ENCODE data around the gene KIF11. TPM values are rescaled to one million over a fixed set of nuclear protein-coding genes. Genes with fewer than 3 reads are reported as not detected.
A peak's percentile ranks its signal among the peaks of the same experiment; 100 is the strongest.

The KIF11 gene
- total RNA-seq, 1 experiment from 2014 or later = 33.8 TPM

DNA sequence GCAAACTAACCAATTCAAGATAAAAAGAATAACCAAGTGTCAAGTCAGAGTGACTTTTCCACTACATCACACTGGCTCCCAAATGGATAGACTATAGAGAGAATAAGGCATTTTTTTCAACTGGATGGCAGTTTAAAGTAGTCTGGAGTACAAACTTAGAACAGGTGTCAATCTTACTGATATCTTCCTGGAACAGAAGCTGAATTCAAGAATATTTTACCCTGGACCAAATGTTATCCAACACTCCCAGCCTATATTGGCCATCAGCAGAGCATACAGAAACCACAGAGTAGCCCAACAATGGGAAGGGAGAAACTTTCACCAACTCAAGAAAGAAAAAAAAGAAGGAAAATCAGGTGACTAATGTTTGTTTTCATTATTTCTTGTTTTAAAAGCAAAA is 30.5 kb upstream of the KIF11 start:
- peaks cover 0 to 14% of the 10 kb centered on the region in 2 experiments; a peak in 2 of 4 replicates for H3K36me3 ChIP-seq (ENCODE audit: control insufficient read depth in 1 of 2, insufficient read depth in 2 of 2, low read length in 2 of 2)
- BruUV-seq (replicated peaks) = no TSS peak
- H3K9me2 ChIP-seq (ENCODE audit: insufficient read depth) = no peaks in the 10 kb centered on the region
- no peaks in the 10 kb centered on the region for H4K20me1 ChIP-seq (ENCODE audit: insufficient read depth)
- no peak overlapping the region for H3K4me3 ChIP-seq (replicated peaks in 1 of 2; ENCODE audit: low read depth in 1 of 2, low read length in 2 of 2)
- no peaks in the 10 kb centered on the region for H3K4me1 ChIP-seq (ENCODE audit: control insufficient read depth in 1 of 2, insufficient read depth in 2 of 2, low read length in 2 of 2)
- peaks cover 71% of the 10 kb centered on the region for H3K79me2 ChIP-seq (ENCODE audit: insufficient read depth, low read length)
- H3K27ac ChIP-seq (ENCODE audit: low read depth, low read length) = no peak overlapping the region
- ChIA-PET RAD21 (ENCODE audit: low non-redundant PET in 1 of 2, low total read pairs in 2 of 2, uncharacterized antibody in 2 of 2, unreplicated experiment in 2 of 2) (no interaction called here), CTCF (interaction anchor here (1.7 kb wide), 1 partner anchor 10 kb away, joined by 3 read pairs; no protein-coding TSS in a partner anchor), POLR2A (interaction anchor here (1.5 kb wide), 1 partner anchor 10 kb away, joined by 5 read pairs; no protein-coding TSS in a partner anchor)
- intact Hi-C loops (cut with micrococcal nuclease) = no loop called here
- ATAC-seq = no peak
- H3K9me3 ChIP-seq (ENCODE audit: control insufficient read depth in 1 of 2, insufficient read depth in 1 of 2, low read depth in 1 of 2, low read length in 2 of 2) = no peaks in the 10 kb centered on the region
- H3K27me3 ChIP-seq (ENCODE audit: insufficient read depth, low read length) = no peaks in the 10 kb centered on the region
- H3K4me2 ChIP-seq (ENCODE audit: low read length) = no peak overlapping the region
- TF ChIP-seq SRF (IDR thresholded peaks at IDR 0.05; ENCODE audit: low read depth) (no peak), POLR2AphosphoS5 (IDR thresholded peaks at IDR 0.05; ENCODE audit: low read depth, low read length) (no peak), CBX3 (IDR thresholded peaks at IDR 0.05; ENCODE audit: low read depth) (no peak), ZNF274 (IDR thresholded peaks at IDR 0.05; ENCODE audit: low read depth, low read length) (no peak), JUND (IDR thresholded peaks at IDR 0.05) (no peak), EZH2 (IDR thresholded peaks at IDR 0.05) (no peak)
- TF ChIP-seq, protein P1, sequence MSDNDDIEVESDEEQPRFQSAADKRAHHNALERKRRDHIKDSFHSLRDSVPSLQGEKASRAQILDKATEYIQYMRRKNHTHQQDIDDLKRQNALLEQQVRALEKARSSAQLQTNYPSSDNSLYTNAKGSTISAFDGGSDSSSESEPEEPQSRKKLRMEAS (IDR thresholded peaks at IDR 0.05) = no peak
- H2AFZ ChIP-seq (ENCODE audit: low read depth, low read length, poor library complexity, severe bottlenecking) = no peak overlapping the region
- DNase-seq (ENCODE audit: low read depth, low spot score) = no peak
- no peak overlapping the region for H3K9ac ChIP-seq (ENCODE audit: low read length)

DNA sequence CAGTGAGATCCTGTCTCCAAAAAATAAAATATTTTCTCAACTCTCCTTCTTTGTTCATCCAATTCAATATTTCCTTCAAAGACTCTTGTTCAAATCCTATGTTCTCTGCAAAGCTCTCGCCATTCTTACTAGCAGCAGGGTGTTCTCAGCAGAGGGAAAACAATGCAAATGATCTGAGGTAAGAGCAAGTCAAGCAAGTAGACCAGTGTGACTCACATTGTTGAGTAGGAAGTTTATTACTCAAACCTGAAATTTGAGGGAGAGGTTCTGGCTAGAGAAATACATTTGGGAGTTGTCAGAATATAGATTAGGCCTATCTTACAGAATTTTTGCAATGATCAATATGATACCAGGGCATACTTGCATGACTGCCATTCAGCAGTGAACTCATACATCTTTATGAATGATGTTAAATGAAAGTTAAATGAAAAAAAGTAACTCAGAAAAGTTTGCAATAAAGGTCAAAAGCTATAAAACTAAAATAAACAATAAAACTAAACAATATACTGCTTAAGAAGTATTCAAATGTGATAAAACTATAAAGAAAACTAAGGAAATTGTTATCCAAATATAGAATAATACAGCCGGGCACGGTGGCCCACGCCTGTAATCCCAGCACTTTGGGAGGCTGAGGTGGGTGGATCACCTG is 24.9 kb upstream of the KIF11 start:
- DNase-seq (ENCODE audit: low read depth, low spot score) = no peak

More for the DNA sequence above, 24.9 kb upstream of the KIF11 start:
- no peaks in the 10 kb centered on the region for H3K27me3 ChIP-seq (ENCODE audit: insufficient read depth, low read length)
- peaks cover 4 to 15% of the 10 kb centered on the region in 2 experiments; a peak in 2 of 4 replicates for H3K4me1 ChIP-seq (ENCODE audit: control insufficient read depth in 1 of 2, insufficient read depth in 2 of 2, low read length in 2 of 2)
- peaks cover 0 to 17% of the 10 kb centered on the region in 2 experiments; a peak in 1 of 4 replicates for H3K36me3 ChIP-seq (ENCODE audit: control insufficient read depth in 1 of 2, insufficient read depth in 2 of 2, low read length in 2 of 2)
- no peak overlapping the region for H3K9ac ChIP-seq (ENCODE audit: low read length)
- BruUV-seq (replicated peaks) = no TSS peak
- no peak overlapping the region for H2AFZ ChIP-seq (ENCODE audit: low read depth, low read length, poor library complexity, severe bottlenecking)
- no peaks in the 10 kb centered on the region for H3K9me3 ChIP-seq (ENCODE audit: control insufficient read depth in 1 of 2, insufficient read depth in 1 of 2, low read depth in 1 of 2, low read length in 2 of 2)
- no peak overlapping the region for H3K27ac ChIP-seq (ENCODE audit: low read depth, low read length)
- no peaks in the 10 kb centered on the region for H3K9me2 ChIP-seq (ENCODE audit: insufficient read depth)
- ATAC-seq = no peak
- H3K79me2 ChIP-seq (ENCODE audit: insufficient read depth, low read length) = peaks cover 86% of the 10 kb centered on the region
- intact Hi-C loops (cut with micrococcal nuclease) = no loop called here
- ChIA-PET CTCF (no interaction called here), POLR2A (no interaction called here), RAD21 (ENCODE audit: low non-redundant PET in 1 of 2, low total read pairs in 2 of 2, uncharacterized antibody in 2 of 2, unreplicated experiment in 2 of 2) (no interaction called here)
- TF ChIP-seq FOSL1 (IDR thresholded peaks at IDR 0.05; ENCODE audit: low read depth) (peak; percentile 23; the same call in 1 of the 2 replicates), SRF (IDR thresholded peaks at IDR 0.05; ENCODE audit: low read depth) (no peak), CBX3 (IDR thresholded peaks at IDR 0.05; ENCODE audit: low read depth) (no peak), JUND (IDR thresholded peaks at IDR 0.05) (peak; percentile 24; the same call in 1 of the 2 replicates), POLR2AphosphoS5 (IDR thresholded peaks at IDR 0.05; ENCODE audit: low read depth, low read length) (no peak), RAD21 (IDR thresholded peaks at IDR 0.05; ENCODE audit: low read depth) (no peak), SP1 (IDR thresholded peaks at IDR 0.05; ENCODE audit: low read depth) (peak; percentile 22; the same call in 1 of the 2 replicates), TCF7L2 (IDR thresholded peaks at IDR 0.05; ENCODE audit: borderline replicate concordance, extremely low read depth, insufficient read depth, insufficient read length) (no peak)
- TF ChIP-seq, protein P1 (IDR thresholded peaks at IDR 0.05) = no peak
- TF ChIP-seq, protein P2, sequence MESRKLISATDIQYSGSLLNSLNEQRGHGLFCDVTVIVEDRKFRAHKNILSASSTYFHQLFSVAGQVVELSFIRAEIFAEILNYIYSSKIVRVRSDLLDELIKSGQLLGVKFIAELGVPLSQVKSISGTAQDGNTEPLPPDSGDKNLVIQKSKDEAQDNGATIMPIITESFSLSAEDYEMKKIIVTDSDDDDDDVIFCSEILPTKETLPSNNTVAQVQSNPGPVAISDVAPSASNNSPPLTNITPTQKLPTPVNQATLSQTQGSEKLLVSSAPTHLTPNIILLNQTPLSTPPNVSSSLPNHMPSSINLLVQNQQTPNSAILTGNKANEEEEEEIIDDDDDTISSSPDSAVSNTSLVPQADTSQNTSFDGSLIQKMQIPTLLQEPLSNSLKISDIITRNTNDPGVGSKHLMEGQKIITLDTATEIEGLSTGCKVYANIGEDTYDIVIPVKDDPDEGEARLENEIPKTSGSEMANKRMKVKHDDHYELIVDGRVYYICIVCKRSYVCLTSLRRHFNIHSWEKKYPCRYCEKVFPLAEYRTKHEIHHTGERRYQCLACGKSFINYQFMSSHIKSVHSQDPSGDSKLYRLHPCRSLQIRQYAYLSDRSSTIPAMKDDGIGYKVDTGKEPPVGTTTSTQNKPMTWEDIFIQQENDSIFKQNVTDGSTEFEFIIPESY (IDR thresholded peaks at IDR 0.05; ENCODE audit: extremely low read depth, insufficient replicate concordance, low read length) = no peak
- TF ChIP-seq, protein P3, sequence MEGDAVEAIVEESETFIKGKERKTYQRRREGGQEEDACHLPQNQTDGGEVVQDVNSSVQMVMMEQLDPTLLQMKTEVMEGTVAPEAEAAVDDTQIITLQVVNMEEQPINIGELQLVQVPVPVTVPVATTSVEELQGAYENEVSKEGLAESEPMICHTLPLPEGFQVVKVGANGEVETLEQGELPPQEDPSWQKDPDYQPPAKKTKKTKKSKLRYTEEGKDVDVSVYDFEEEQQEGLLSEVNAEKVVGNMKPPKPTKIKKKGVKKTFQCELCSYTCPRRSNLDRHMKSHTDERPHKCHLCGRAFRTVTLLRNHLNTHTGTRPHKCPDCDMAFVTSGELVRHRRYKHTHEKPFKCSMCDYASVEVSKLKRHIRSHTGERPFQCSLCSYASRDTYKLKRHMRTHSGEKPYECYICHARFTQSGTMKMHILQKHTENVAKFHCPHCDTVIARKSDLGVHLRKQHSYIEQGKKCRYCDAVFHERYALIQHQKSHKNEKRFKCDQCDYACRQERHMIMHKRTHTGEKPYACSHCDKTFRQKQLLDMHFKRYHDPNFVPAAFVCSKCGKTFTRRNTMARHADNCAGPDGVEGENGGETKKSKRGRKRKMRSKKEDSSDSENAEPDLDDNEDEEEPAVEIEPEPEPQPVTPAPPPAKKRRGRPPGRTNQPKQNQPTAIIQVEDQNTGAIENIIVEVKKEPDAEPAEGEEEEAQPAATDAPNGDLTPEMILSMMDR (IDR thresholded peaks at IDR 0.05 in 2 of 3, conservative IDR thresholded peaks at IDR 0.05 in 1 of 3; ENCODE audit: borderline replicate concordance in 1 of 3, insufficient read depth in 1 of 3, low read depth in 2 of 3, low read length in 2 of 3) = no peak
- TF ChIP-seq, protein P4, sequence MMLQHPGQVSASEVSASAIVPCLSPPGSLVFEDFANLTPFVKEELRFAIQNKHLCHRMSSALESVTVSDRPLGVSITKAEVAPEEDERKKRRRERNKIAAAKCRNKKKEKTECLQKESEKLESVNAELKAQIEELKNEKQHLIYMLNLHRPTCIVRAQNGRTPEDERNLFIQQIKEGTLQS (IDR thresholded peaks at IDR 0.05) = no peak
- no peak overlapping the region for H3K4me3 ChIP-seq (replicated peaks in 1 of 2; ENCODE audit: low read depth in 1 of 2, low read length in 2 of 2)
- no peak overlapping the region for H3K4me2 ChIP-seq (ENCODE audit: low read length)
- H4K20me1 ChIP-seq (ENCODE audit: insufficient read depth) = no peaks in the 10 kb centered on the region; the same call in 1 of the 2 replicates
